Vagina (tissue), 2 donors: ENCODE measurements around the gene STARD10. TPM values are rescaled to one million over a fixed set of nuclear protein-coding genes. Genes with fewer than 3 reads are reported as not detected.

Experiments used
- DNase-seq, 2 donors: peaks; one replicate each; pipeline ENCODE4 v3.0.0-alpha.2; 2017; ENCODE audit errors: extremely low spot score in 2 of 2
- H3K27ac ChIP-seq: fragments of 200-600 bp; sonication (generic); one replicate; pipeline ENCODE4 v1.5.1; 2019
- H3K27me3 ChIP-seq: fragments of 200-600 bp; sonication (generic); one replicate; pipeline ENCODE4 v1.5.1; 2019
- H3K36me3 ChIP-seq, 2 donors: fragments of 200-600 bp; sonication (generic); one replicate each; pipeline ENCODE4 v1.5.1; 2017 to 2019
- H3K4me1 ChIP-seq: fragments of 200-600 bp; sonication (generic); one replicate; pipeline ENCODE4 v1.5.1; 2019
- H3K4me3 ChIP-seq, 2 donors: fragments of 200-600 bp; sonication (generic); 1 replicate in 1 of 2; 2 replicates in 1 of 2; pipeline ENCODE4 v1.5.1; 2016 to 2019
- H3K9me3 ChIP-seq: fragments of 200-600 bp; sonication (generic); one replicate; pipeline ENCODE4 v1.5.1; 2019
- CTCF ChIP-seq, 3 experiments: fragments of 450-650 bp in 2 of 3; fragments of 200-600 bp in 1 of 3; sonication (generic) in 1 of 3; IDR thresholded peaks; one replicate each; pipeline ENCODE4 v1.5.1; 2017 to 2019; ENCODE audit warnings: antibody characterized with exemption in 3 of 3, mild to moderate bottlenecking in 2 of 3, moderate library complexity in 2 of 3
- POLR2A ChIP-seq, 2 donors: fragments of 450-650 bp; IDR thresholded peaks; one replicate each; pipeline ENCODE4 v1.6.1; 2017; ENCODE audit warnings: antibody characterized with exemption in 2 of 2, mild to moderate bottlenecking in 2 of 2, moderate library complexity in 2 of 2
- POLR2AphosphoS5 ChIP-seq, 2 donors: sonication (generic); formaldehyde crosslinking; IDR thresholded peaks; one replicate each; pipeline ENCODE4 v1.9.0; 2017; ENCODE audit warnings: antibody characterized with exemption in 2 of 2, mild to moderate bottlenecking in 2 of 2, low read depth in 1 of 2; ENCODE audit not compliant: insufficient read depth in 1 of 2
- intact Hi-C: fragments of 100-400 bp; cut with DNase I; formaldehyde crosslinking; loops from one replicate; pipeline ENCODE4 v1.15.1; 2023
- total RNA-seq: library from RNA; depleted of rRNA; stranded (reverse); fragments of >200 nt; gene quantifications from one replicate; pipeline ENCODE4 v1.2.3, GENCODE V29; 2016

The STARD10 gene
- total RNA-seq, 1 donor from 2014 or later = 75.9 TPM

GRCh38 chr11:72760539-72761405 is 33.1 kb downstream of the STARD10 start:
- Histone ChIP-seq H3K9me3 (no peaks in the 10 kb centered on the region), H3K27ac (no peak overlapping the region), H3K36me3 (peaks cover 0 to 28% of the 10 kb centered on the region in 2 donors), H3K27me3 (no peaks in the 10 kb centered on the region), H3K4me1 (peaks cover 10% of the 10 kb centered on the region), H3K4me3 (no peak overlapping the region)
- intact Hi-C loops = no loop called here
- no peak for DNase-seq
- TF ChIP-seq POLR2AphosphoS5 (IDR thresholded peaks at IDR 0.05; ENCODE audit: insufficient read depth in 1 of 2, low read depth in 1 of 2) (no peak), POLR2A (IDR thresholded peaks at IDR 0.05) (no peak), CTCF (IDR thresholded peaks at IDR 0.05) (no peak)

- H3K36me3 ChIP-seq = peaks cover 0 to 28% of the 10 kb centered on the region in 2 donors
- peaks cover 10% of the 10 kb centered on the region for H3K4me1 ChIP-seq
- no peaks in the 10 kb centered on the region for H3K27me3 ChIP-seq
- intact Hi-C loops = no loop called here
- H3K27ac ChIP-seq = no peak overlapping the region
- no peak overlapping the region for H3K4me3 ChIP-seq
- H3K9me3 ChIP-seq = no peaks in the 10 kb centered on the region
- TF ChIP-seq CTCF (IDR thresholded peaks at IDR 0.05) = no peak
- TF ChIP-seq POLR2A (IDR thresholded peaks at IDR 0.05) = no peak
- TF ChIP-seq POLR2AphosphoS5 (IDR thresholded peaks at IDR 0.05; ENCODE audit: insufficient read depth in 1 of 2, low read depth in 1 of 2) = no peak
- DNase-seq = no peak
These were observed 34.3 kb downstream of the STARD10 start for GRCh38 chr11:72759468-72759985.

GRCh38 chr11:72758690-72759389 is 35.0 kb downstream of the STARD10 start:
- no peak overlapping the region for H3K4me3 ChIP-seq
- peaks cover 10% of the 10 kb centered on the region for H3K4me1 ChIP-seq
- no peaks in the 10 kb centered on the region for H3K27me3 ChIP-seq
- no peak overlapping the region for H3K27ac ChIP-seq
- H3K9me3 ChIP-seq = no peaks in the 10 kb centered on the region
- peaks cover 0 to 28% of the 10 kb centered on the region in 2 donors for H3K36me3 ChIP-seq
- TF ChIP-seq POLR2AphosphoS5 (IDR thresholded peaks at IDR 0.05; ENCODE audit: insufficient read depth in 1 of 2, low read depth in 1 of 2) (no peak), POLR2A (IDR thresholded peaks at IDR 0.05) (no peak), CTCF (IDR thresholded peaks at IDR 0.05) (no peak)
- intact Hi-C loops = no loop called here
- no peak for DNase-seq

- Histone ChIP-seq H3K4me3 (no peak overlapping the region), H3K36me3 (peaks cover 0 to 28% of the 10 kb centered on the region in 2 donors), H3K27me3 (no peaks in the 10 kb centered on the region), H3K9me3 (no peaks in the 10 kb centered on the region), H3K27ac (no peak overlapping the region), H3K4me1 (peaks cover 12% of the 10 kb centered on the region)
- TF ChIP-seq POLR2A (IDR thresholded peaks at IDR 0.05) (no peak), CTCF (IDR thresholded peaks at IDR 0.05) (no peak), POLR2AphosphoS5 (IDR thresholded peaks at IDR 0.05; ENCODE audit: insufficient read depth in 1 of 2, low read depth in 1 of 2) (no peak)
- intact Hi-C loops = no loop called here
- no peak for DNase-seq
These were observed 35.5 kb downstream of the STARD10 start for GRCh38 chr11:72758304-72758689.
